IgD-negative memory B cell (primary cell): Measurements from ENCODE around the gene ERC1. TPM values are rescaled to one million over a fixed set of nuclear protein-coding genes. Genes with fewer than 3 reads are reported as not detected.
"Not testable (repeated sequence)": the region's sequence is repeated elsewhere in the genome, so short reads cannot be mapped to it uniquely, and the experiment has no call there.

Experiments used
- H3K27ac Mint-ChIP-seq, 3 donors: one replicate each; pipeline ENCODE4 v1.8.0; 2020 to 2022; ENCODE audit warnings: mild to moderate bottlenecking in 3 of 3, mixed read lengths in 3 of 3, moderate library complexity in 1 of 3
- H3K27me3 Mint-ChIP-seq: one replicate; pipeline ENCODE4 v1.8.0; 2021; ENCODE audit warnings: mixed read lengths
- H3K36me3 Mint-ChIP-seq: one replicate; pipeline ENCODE4 v1.8.0; 2020; ENCODE audit warnings: mild to moderate bottlenecking, mixed read lengths
- H3K4me1 Mint-ChIP-seq, 3 donors: one replicate each; pipeline ENCODE4 v1.8.0; 2020 to 2022; ENCODE audit warnings: mixed read lengths in 3 of 3, mild to moderate bottlenecking in 1 of 3
- H3K4me3 Mint-ChIP-seq, 4 donors: one replicate each; pipeline ENCODE4 v1.8.0; 2020 to 2022; ENCODE audit warnings: mild to moderate bottlenecking in 4 of 4, mixed read lengths in 4 of 4, moderate library complexity in 3 of 4
- H3K9me3 Mint-ChIP-seq, 3 donors: one replicate each; pipeline ENCODE4 v1.8.0; 2020 to 2021; ENCODE audit warnings: mixed read lengths in 3 of 3, mild to moderate bottlenecking in 1 of 3
- polyA plus RNA-seq: library from polyadenylated mRNA; unstranded; fragments of 300-500 nt; fragmentation: Illumina TruSeq; gene quantifications from one replicate; pipeline ENCODE4 v1.2.3, GENCODE V29; 2021

Gene ERC1
- polyA plus RNA-seq, 1 donor from 2014 or later: 16.5 TPM

DNA sequence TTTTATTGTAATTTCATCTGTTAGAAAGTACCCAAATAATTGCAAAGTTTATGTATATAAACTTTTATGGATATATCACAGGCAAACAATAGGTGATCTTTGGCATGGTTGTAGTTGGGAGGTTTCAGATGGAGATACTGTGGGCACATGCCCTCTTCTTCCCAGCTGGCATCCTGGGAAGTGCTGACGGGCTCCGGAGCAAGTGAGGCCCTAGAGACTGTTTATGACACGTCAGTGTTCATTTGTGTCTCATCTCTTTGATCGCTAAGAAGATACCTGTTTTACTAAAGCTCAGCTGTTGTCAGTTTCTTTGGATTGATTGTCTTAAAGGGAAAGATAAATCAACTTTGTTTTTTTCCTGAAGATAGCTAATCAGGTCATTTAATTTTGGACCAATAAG lies 315.8 kb downstream of the ERC1 start:
- no peaks in the 10 kb centered on the region for H3K27me3 Mint-ChIP-seq
- H3K9me3 Mint-ChIP-seq: no peaks in the 10 kb centered on the region
- H3K4me1 Mint-ChIP-seq: peaks cover 0 to 2% (median 2%) of the 10 kb centered on the region in 3 donors
- peaks cover 7% of the 10 kb centered on the region for H3K36me3 Mint-ChIP-seq
- no peak overlapping the region for H3K4me3 Mint-ChIP-seq
- no peak overlapping the region for H3K27ac Mint-ChIP-seq

DNA sequence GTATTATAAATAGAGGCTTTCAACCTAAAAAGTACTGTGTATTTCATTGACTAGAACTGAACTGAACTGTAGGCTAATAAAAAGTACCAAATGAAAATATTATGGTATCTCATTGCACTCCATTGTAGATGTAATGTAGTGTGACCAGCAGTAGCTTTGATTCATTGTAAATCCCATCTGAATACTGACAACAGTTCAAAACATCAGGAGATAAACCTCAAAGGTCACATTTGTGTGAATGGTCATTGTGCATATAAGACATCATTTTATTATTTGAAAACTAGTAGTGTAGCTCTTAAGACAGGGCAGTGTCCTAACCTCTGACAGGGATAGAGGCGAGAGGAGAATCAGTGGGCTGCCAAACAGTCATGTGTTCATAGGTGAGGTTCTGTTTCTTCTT lies 316.8 kb downstream of the ERC1 start:
- Mint-ChIP-seq H3K36me3 (peaks cover 14% of the 10 kb centered on the region), H3K27me3 (no peaks in the 10 kb centered on the region), H3K4me1 (peaks cover 0 to 2% (median 2%) of the 10 kb centered on the region in 3 donors), H3K27ac (no peak overlapping the region), H3K9me3 (peaks cover 0 to 2% (median 0%) of the 10 kb centered on the region in 3 donors), H3K4me3 (no peak overlapping the region)

DNA sequence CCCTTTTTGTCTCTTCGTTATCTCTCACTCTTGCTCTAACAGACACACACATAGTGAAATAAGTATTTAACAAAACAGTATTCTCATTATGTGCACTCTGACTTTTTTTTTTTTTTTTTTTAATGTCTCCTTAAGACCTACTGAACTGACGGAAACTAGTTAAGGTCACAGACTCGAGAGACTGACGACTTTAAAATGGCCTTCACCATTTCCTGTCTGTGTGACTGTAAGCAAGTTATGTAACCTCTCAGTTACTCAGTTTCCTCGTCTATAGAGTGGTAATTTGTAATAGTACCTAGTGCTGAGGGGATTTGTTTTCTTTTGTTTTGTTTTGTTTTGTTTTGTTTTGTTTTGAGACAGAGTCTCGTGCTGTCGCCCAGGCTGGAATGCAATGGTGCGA lies 318.6 kb downstream of the ERC1 start:
- peaks cover 17% of the 10 kb centered on the region for H3K36me3 Mint-ChIP-seq
- H3K27ac Mint-ChIP-seq: peak overlapping the region in 2 of 3 donors; percentile 35 to 69

DNA sequence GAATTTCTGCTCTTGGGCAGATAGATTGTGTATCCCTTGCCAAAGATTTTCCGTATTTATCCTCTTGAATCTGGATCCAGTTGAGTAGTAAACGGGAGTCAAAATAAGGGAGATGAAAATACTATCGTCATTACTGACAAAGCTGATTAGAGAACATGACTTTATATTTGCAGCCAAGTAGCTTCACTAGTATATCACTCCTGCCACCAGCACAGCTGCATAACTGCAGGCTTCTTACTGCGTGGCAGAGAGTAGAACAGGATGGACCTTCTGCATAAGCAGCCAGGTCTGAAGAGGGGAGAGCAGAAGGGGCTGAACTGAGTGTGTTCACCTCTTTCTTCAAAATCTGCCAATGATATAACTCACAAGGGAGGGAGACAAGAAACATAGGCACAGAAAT lies 319.6 kb downstream of the ERC1 start:
- Mint-ChIP-seq H3K27me3 (no peaks in the 10 kb centered on the region), H3K36me3 (peaks cover 18% of the 10 kb centered on the region), H3K9me3 (peaks cover 0 to 7% (median 4%) of the 10 kb centered on the region in 3 donors), H3K4me1 (peaks cover 0 to 2% (median 0%) of the 10 kb centered on the region in 3 donors), H3K4me3 (peak overlapping the region in 1 of 4 donors; percentile 31), H3K27ac (no peak overlapping the region)

More for the DNA sequence above, 318.6 kb downstream of the ERC1 start:
- Mint-ChIP-seq H3K4me1 (peaks cover 0 to 2% (median 2%) of the 10 kb centered on the region in 3 donors), H3K27me3 (no peaks in the 10 kb centered on the region), H3K9me3 (peaks cover 0 to 7% (median 2%) of the 10 kb centered on the region in 3 donors), H3K4me3 (peak overlapping the region in 1 of 4 donors; percentile 43)

DNA sequence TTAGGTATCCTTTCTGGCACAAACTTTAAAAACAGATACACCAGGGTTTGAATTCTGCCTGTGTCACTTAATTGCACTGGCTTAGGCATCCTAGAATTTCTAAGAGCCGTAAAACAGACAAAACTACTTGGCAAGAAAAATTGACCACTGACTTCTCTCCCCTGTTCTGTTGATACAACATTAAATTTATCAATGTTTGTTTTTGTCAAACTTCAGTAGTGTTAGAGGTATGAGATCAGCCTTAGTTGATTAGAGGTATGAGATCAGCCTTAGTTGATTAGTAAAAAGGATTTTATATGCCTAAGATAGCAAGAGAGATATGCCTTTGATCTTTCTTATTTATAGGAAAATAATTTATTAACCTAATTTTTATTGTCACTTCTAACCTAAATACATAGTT lies 320.1 kb downstream of the ERC1 start:
- no peak overlapping the region for H3K4me3 Mint-ChIP-seq
- H3K9me3 Mint-ChIP-seq: peaks cover 0 to 7% (median 4%) of the 10 kb centered on the region in 3 donors
- peaks cover 18% of the 10 kb centered on the region for H3K36me3 Mint-ChIP-seq
- H3K4me1 Mint-ChIP-seq: peaks cover 0 to 2% (median 0%) of the 10 kb centered on the region in 3 donors
- H3K27ac Mint-ChIP-seq: no peak overlapping the region
- no peaks in the 10 kb centered on the region for H3K27me3 Mint-ChIP-seq

DNA sequence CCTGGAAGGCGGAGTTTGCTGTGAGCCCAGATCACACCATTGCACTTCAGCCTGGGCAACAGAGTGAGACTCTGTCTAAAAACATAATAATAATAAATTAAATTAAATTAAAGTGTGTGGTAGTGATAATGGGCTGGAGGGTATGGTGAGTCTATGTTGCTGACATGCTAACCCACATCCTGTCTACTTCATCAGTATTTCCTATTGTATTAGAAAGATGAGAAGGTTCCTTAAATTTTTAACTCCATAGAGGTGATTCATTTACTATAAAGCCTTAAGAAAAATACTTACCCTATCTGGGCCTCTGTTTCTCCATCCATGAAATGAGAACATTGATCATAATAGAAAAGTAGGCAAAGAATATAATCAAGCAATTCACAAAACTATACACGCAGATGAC lies 322.9 kb downstream of the ERC1 start:
- Mint-ChIP-seq H3K9me3 (peaks cover 0 to 7% (median 7%) of the 10 kb centered on the region in 3 donors), H3K36me3 (peaks cover 23% of the 10 kb centered on the region), H3K27me3 (no peaks in the 10 kb centered on the region), H3K27ac (no peak overlapping the region), H3K4me3 (no peak overlapping the region), H3K4me1 (peaks cover 0 to 2% (median 0%) of the 10 kb centered on the region in 3 donors)

DNA sequence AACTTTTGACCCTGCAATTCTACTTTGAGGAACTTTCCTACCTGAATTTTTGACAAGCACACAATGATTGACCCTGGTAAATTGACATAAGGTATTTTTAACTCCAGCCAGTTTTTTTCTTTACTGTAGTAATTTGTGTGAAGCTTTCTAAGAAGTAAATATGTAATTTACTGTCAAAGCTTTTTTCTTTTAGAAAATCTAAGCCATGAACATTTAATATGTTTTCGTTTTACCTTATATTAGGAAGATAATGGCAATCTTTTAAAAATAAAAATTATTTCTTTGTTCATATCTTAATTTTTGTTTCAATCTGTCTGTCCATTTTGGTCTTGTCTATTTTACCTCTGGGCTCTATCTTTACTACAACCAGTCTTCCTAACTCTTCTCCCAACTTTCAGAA lies 323.5 kb downstream of the ERC1 start:
- no peaks in the 10 kb centered on the region for H3K27me3 Mint-ChIP-seq
- H3K4me3 Mint-ChIP-seq: no peak overlapping the region
- H3K36me3 Mint-ChIP-seq: peaks cover 21% of the 10 kb centered on the region
- peaks cover 0 to 7% (median 7%) of the 10 kb centered on the region in 3 donors for H3K9me3 Mint-ChIP-seq
- no peak overlapping the region for H3K27ac Mint-ChIP-seq
- H3K4me1 Mint-ChIP-seq: peaks cover 0 to under 1% (median 0%) of the 10 kb centered on the region in 3 donors

DNA sequence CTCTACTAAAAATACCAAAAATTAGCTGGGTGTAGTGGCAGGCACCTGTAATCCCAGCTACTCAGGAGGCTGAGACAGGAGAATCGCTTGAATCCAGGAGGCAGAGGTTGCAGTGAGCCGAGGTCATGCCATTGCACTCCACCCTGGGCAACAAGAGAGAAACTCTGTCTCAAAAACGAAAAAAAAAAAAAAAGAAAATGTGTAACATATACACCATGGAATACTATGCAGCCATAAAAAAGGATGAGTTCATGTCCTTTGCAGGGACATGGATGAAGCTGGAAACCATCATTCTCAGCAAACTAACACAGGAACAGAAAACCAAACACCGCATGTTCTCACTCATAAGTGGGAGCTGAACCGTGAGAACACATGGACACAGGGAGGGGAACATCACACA lies 326.0 kb downstream of the ERC1 start:
- not testable (repeated sequence) for H3K27ac Mint-ChIP-seq, H3K4me1 Mint-ChIP-seq, H3K4me3 Mint-ChIP-seq, H3K9me3 Mint-ChIP-seq, H3K27me3 Mint-ChIP-seq
- H3K36me3 Mint-ChIP-seq: peaks cover 18% of the 10 kb centered on the region

DNA sequence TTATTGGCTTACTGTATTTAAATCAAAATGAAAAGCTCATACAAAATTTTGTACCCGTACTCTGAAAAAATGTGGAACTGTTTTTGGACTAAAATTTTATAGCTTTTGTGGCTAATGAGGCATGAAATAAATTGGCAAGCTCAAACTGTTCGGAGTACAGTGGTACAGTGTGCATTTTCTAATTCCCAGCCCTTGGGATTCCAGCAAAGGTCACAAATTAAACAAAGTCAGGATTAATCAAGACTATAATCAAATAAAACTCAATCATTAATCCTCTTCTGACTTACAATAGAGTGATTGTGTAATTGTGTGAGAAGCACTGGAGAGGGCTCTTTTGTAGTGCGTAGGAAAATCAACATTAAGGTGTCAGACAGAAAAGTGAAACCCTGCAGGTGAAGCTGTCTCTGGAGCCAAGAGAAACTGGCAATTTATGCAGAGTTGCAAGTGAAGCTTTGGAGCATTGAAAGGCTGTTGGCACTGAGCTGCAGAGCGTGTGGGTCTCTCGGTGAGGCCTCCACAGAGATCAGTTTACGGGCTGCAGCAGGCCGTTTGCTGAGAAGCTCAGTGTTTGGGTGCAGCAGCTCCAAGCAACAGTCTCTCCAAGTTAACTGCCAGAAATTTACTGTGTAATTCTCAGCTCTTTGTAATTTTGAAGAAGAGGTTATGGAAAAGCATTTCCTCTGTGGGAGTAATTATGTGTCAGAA lies 327.5 kb downstream of the ERC1 start:
- Mint-ChIP-seq H3K9me3 (peaks cover 0 to 5% (median 0%) of the 10 kb centered on the region in 3 donors), H3K27ac (peak overlapping the region in 1 of 3 donors; percentile 7), H3K4me1 (peaks cover 0 to 2% (median 0%) of the 10 kb centered on the region in 3 donors), H3K27me3 (no peaks in the 10 kb centered on the region), H3K36me3 (peaks cover 10% of the 10 kb centered on the region), H3K4me3 (no peak overlapping the region)

DNA sequence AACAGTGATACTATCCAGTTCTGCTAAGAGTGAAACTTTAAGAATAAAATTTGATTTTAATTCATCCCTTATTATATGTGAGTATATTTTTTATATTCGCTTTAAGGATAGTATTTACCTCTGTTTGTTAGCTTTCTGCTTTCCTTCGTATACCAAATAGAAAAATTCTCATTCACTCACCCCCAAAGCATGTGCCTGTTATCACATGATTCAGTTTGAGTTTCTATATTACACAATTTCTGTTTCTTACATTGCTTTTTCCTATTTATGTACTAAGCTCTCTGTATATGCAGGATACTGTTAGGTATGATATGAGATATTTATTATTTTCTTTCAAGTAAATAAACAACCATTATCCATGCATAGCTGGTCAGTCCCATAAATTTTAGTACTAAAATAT lies 328.2 kb downstream of the ERC1 start:
- Mint-ChIP-seq H3K9me3 (peaks cover 0 to 5% (median 0%) of the 10 kb centered on the region in 3 donors), H3K36me3 (peaks cover 10% of the 10 kb centered on the region), H3K4me3 (no peak overlapping the region), H3K27ac (no peak overlapping the region), H3K27me3 (no peaks in the 10 kb centered on the region), H3K4me1 (peaks cover 0 to 2% (median 0%) of the 10 kb centered on the region in 3 donors)

DNA sequence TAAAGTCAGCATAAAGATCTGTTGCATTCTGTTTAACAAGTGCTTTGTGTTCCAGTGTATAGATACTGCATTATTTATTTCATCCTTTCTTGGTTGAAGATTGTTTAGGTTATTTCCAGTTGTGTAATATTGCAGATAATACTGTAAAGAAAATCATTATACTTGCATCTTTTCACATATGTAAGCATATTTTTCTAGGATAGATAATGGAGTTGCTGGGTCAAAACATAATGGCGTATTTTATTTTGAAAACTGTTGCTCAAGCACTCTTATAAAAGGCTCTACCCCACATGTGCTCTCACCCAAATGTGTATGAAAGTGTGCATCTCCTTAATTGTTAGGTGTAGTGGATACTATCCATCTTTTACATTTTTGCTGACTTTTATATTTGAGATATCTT lies 329.0 kb downstream of the ERC1 start:
- Mint-ChIP-seq H3K4me1 (peaks cover 0 to 4% (median 2%) of the 10 kb centered on the region in 3 donors), H3K27me3 (no peaks in the 10 kb centered on the region), H3K9me3 (peaks cover 0 to 3% (median 0%) of the 10 kb centered on the region in 3 donors)

DNA sequence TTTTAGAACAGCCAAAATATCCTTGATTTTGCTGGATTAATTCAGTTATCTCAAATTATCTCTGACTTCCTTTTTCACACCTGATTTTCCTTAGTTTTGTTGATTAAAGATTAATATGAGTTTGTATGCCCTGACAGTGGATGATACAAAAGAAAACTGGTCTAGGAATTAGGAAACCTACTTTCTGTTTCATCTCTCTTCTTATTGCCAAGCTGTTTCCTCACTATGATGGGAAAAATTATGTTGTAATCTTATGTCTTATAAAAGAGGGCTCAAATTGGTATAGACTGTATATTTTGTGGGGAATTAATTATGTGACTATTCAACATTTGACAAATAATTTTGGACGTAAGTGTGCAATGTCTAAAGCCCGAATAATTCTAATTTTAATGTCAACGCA lies 331.8 kb downstream of the ERC1 start:
- Mint-ChIP-seq H3K9me3 (no peaks in the 10 kb centered on the region), H3K36me3 (no peaks in the 10 kb centered on the region), H3K4me3 (no peak overlapping the region), H3K27me3 (no peaks in the 10 kb centered on the region), H3K27ac (no peak overlapping the region), H3K4me1 (peaks cover 0 to 4% (median 3%) of the 10 kb centered on the region in 3 donors)

More for the DNA sequence above, 329.0 kb downstream of the ERC1 start:
- Mint-ChIP-seq H3K36me3 (peaks cover 7% of the 10 kb centered on the region), H3K4me3 (no peak overlapping the region), H3K27ac (no peak overlapping the region)

DNA sequence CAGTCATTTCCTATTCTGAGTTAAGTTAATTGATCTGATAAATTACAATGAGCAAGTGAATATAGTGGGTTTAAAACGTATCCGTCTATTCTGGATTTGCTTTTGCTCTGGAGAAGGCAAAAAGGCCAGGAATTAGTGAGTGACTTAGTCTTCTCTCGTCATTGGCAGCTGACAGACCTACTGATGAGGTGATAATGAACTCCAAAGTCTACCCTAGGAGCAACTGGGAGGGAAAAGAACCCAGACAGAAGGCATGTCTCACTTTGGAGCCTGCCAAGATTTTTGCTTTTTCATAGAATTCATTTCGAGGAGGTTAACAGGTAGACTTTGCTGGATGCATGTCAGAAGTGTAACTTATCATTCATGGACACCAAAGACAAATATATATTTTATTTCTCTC lies 333.1 kb downstream of the ERC1 start:
- H3K27ac Mint-ChIP-seq: no peak overlapping the region
- H3K27me3 Mint-ChIP-seq: no peaks in the 10 kb centered on the region
- no peaks in the 10 kb centered on the region for H3K36me3 Mint-ChIP-seq
- H3K9me3 Mint-ChIP-seq: no peaks in the 10 kb centered on the region
- H3K4me1 Mint-ChIP-seq: peaks cover 0 to 4% (median 3%) of the 10 kb centered on the region in 3 donors
- no peak overlapping the region for H3K4me3 Mint-ChIP-seq

DNA sequence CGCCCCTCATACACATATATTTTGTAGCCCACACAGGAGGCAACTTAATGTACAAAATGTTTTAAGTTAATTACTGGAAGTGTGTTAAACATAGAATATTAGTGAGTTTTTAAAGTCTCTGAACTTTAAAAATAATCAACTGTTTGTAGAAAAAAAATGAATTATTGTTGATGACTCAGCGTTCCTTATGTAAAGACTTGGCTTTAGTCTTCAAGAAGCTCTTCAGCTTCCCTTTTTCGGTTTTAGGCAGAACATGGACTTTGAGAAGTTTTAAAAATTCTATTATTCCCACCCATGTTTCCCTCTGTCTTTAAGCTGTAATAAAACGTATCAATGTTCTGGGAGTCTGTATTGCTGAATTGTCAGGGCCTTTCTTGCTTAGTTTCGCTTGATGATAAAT lies 333.9 kb downstream of the ERC1 start:
- H3K9me3 Mint-ChIP-seq: no peaks in the 10 kb centered on the region

DNA sequence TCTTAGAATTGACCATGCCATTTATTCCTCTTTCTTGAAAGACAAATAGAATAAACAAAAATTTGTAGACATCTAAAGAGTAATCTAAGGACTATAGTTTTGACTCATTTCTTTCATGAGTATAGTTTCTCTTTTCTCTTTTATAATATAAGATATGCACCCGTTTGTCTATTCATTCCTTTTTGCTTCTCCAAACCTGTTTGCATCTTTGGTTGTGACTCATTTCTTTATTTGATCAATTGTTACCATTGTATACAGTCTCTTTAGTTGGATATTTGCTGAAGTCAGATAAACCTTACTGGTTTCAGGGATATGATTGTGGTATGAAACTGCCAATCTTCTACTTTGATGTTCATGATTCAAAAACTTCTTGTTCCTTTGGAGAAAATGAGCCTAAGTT lies 334.6 kb downstream of the ERC1 start:
- no peaks in the 10 kb centered on the region for H3K9me3 Mint-ChIP-seq
- peaks cover 0 to 4% (median 3%) of the 10 kb centered on the region in 3 donors for H3K4me1 Mint-ChIP-seq
- no peak overlapping the region for H3K4me3 Mint-ChIP-seq
- H3K27ac Mint-ChIP-seq: no peak overlapping the region
- no peaks in the 10 kb centered on the region for H3K36me3 Mint-ChIP-seq
- no peaks in the 10 kb centered on the region for H3K27me3 Mint-ChIP-seq

More for the DNA sequence above, 333.9 kb downstream of the ERC1 start:
- Mint-ChIP-seq H3K27ac (no peak overlapping the region), H3K4me1 (peaks cover 0 to 4% (median 3%) of the 10 kb centered on the region in 3 donors), H3K36me3 (no peaks in the 10 kb centered on the region), H3K4me3 (no peak overlapping the region), H3K27me3 (no peaks in the 10 kb centered on the region)

DNA sequence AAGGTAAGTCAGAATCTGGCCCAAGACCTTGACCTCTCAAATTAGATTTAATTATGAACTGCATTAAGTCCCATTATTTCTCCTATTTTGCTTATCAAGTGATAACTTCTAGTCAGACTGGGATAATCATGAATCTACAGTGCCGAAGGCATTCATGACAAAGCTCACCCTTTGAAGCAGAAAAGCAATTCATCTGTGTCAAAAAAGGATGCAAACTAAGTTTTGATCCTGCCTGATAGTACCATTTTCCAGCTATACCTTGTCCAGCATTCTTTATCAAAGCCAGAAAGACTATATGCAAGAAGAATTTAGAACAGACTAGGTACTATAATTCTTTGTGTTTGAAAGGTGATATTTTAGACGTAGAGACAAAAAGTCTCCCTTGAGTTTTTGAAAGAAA lies 335.2 kb downstream of the ERC1 start:
- Mint-ChIP-seq H3K36me3 (no peaks in the 10 kb centered on the region), H3K27me3 (no peaks in the 10 kb centered on the region), H3K4me1 (peaks cover 0 to 4% (median 1%) of the 10 kb centered on the region in 3 donors), H3K9me3 (no peaks in the 10 kb centered on the region), H3K4me3 (no peak overlapping the region), H3K27ac (no peak overlapping the region)
